HepG2 (cell line): ENCODE results near the gene PPA2. TPM values are rescaled to one million over a fixed set of nuclear protein-coding genes. Genes with fewer than 3 reads are reported as not detected.
A peak's percentile ranks its signal among the peaks of the same experiment; 100 is the strongest.

ENCODE experiments used
- AHDC1 ChIP-seq: sonication (generic); formaldehyde crosslinking; IDR thresholded peaks from 2 replicates; pipeline ENCODE4 v1.5.1; 2020; ENCODE audit warnings: mild to moderate bottlenecking, missing genetic modification reagents, borderline replicate concordance
- BCL6 ChIP-seq: IDR thresholded peaks from 2 replicates; pipeline ENCODE4 v1.6.1; 2016; ENCODE audit warnings: missing genetic modification reagents, missing compliant biosample characterization
- ESRRA ChIP-seq: sonication (generic); formaldehyde crosslinking; IDR thresholded peaks from 2 replicates; pipeline ENCODE4 v1.5.1; 2020; ENCODE audit warnings: mild to moderate bottlenecking, low read depth, missing genetic modification reagents
- FLYWCH1 ChIP-seq: sonication (generic); formaldehyde crosslinking; IDR thresholded peaks from 2 replicates; pipeline ENCODE4 v1.8.1; 2023; ENCODE audit warnings: mild to moderate bottlenecking, missing genetic modification reagents
- FOXO1 ChIP-seq: sonication (generic); formaldehyde crosslinking; IDR thresholded peaks from 2 replicates; pipeline ENCODE4 v1.4.0; 2020; ENCODE audit warnings: missing genetic modification reagents
- HDAC2 ChIP-seq: sonication (generic); formaldehyde crosslinking; IDR thresholded peaks from 2 replicates; pipeline ENCODE4 v1.4.0; 2020; ENCODE audit warnings: missing genetic modification reagents
- PHF21A ChIP-seq: sonication (generic); formaldehyde crosslinking; IDR thresholded peaks from 2 replicates; pipeline ENCODE4 v1.5.0; 2020; ENCODE audit warnings: mild to moderate bottlenecking, missing genetic modification reagents
- SOX13 ChIP-seq, 3 experiments: fragments of 450-650 bp in 1 of 3; sonication (generic) in 1 of 3; formaldehyde crosslinking in 1 of 3; IDR thresholded peaks in 2 of 3; conservative IDR thresholded peaks in 1 of 3; 2 replicates each; pipeline versions ENCODE4 v1.5.0 to v1.6.1; 2016 to 2020; ENCODE audit warnings: antibody characterized with exemption in 1 of 3, mild to moderate bottlenecking in 1 of 3, missing compliant biosample characterization in 1 of 3, missing genetic modification reagents in 1 of 3, moderate library complexity in 1 of 3
- TEAD3 ChIP-seq: optimal IDR thresholded peaks from 2 replicates; pipeline ENCODE3; 2016; ENCODE audit warnings: borderline replicate concordance
- TFAP4 ChIP-seq: sonication (generic); IDR thresholded peaks from 2 replicates; pipeline ENCODE4 v1.6.1; 2016; ENCODE audit warnings: low read depth, borderline replicate concordance
- ZNF614 ChIP-seq: IDR thresholded peaks from 2 replicates; pipeline ENCODE4 v1.6.1; 2018; ENCODE audit warnings: missing biosample characterization, missing genetic modification reagents, inconsistent platforms, borderline replicate concordance
- polyA plus RNA-seq, 8 experiments: library from polyadenylated mRNA; depleted of rRNA in 3 of 8; stranded (reverse) in 7 of 8; unstranded in 1 of 8; fragments of >200 nt; fragmentation: Illumina TruSeq in 4 of 8; extraction: Trizol in 4 of 8; gene quantifications; 2 replicates each; pipeline versions ENCODE4 v1.2.1 to v1.2.3, GENCODE V29; 2011 to 2016; ENCODE audit warnings: low read depth in 4 of 8, missing spikeins in 1 of 8, mixed read lengths in 1 of 8; ENCODE audit not compliant: insufficient read depth in 1 of 8
- total RNA-seq, 5 experiments: library from RNA; depleted of rRNA; stranded (reverse); fragments of >200 nt; fragmentation: Illumina TruSeq; extraction: Trizol; gene quantifications; 2 replicates each; pipeline ENCODE4 v1.2.3, GENCODE V29; 2016; ENCODE audit warnings: low read depth in 1 of 5
- TF ChIP-seq, protein P1 (sequence below): sonication (generic); formaldehyde crosslinking; conservative IDR thresholded peaks from 2 replicates; pipeline ENCODE4 v1.4.0; 2020; ENCODE audit warnings: missing genetic modification reagents
- TF ChIP-seq, protein P2 (sequence below): IDR thresholded peaks from 2 replicates; pipeline ENCODE4 v1.6.1; 2016; ENCODE audit warnings: low read depth
- TF ChIP-seq, protein P3 (sequence below): IDR thresholded peaks from 2 replicates; pipeline ENCODE4 v1.6.1; 2016; ENCODE audit warnings: mild to moderate bottlenecking
- TF ChIP-seq, protein P4 (sequence below): sonication (generic); formaldehyde crosslinking; IDR thresholded peaks from 2 replicates; pipeline ENCODE4 v1.8.1; 2022; ENCODE audit warnings: mild to moderate bottlenecking, missing genetic modification reagents

PPA2 gene
- total and polyA plus RNA-seq, 2 of the 13 experiments (the other 11 are each of a cell fraction or from before 2014, with no cell fraction given) = 44.2 to 70.6 TPM

- TF ChIP-seq, protein P1, sequence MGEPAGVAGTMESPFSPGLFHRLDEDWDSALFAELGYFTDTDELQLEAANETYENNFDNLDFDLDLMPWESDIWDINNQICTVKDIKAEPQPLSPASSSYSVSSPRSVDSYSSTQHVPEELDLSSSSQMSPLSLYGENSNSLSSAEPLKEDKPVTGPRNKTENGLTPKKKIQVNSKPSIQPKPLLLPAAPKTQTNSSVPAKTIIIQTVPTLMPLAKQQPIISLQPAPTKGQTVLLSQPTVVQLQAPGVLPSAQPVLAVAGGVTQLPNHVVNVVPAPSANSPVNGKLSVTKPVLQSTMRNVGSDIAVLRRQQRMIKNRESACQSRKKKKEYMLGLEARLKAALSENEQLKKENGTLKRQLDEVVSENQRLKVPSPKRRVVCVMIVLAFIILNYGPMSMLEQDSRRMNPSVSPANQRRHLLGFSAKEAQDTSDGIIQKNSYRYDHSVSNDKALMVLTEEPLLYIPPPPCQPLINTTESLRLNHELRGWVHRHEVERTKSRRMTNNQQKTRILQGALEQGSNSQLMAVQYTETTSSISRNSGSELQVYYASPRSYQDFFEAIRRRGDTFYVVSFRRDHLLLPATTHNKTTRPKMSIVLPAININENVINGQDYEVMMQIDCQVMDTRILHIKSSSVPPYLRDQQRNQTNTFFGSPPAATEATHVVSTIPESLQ (CRISPR knock-in tag) = no peak
- TF ChIP-seq AHDC1 (CRISPR knock-in tag) = peak; percentile 87; the same call in 1 of the 2 replicates
- TF ChIP-seq, protein P2, sequence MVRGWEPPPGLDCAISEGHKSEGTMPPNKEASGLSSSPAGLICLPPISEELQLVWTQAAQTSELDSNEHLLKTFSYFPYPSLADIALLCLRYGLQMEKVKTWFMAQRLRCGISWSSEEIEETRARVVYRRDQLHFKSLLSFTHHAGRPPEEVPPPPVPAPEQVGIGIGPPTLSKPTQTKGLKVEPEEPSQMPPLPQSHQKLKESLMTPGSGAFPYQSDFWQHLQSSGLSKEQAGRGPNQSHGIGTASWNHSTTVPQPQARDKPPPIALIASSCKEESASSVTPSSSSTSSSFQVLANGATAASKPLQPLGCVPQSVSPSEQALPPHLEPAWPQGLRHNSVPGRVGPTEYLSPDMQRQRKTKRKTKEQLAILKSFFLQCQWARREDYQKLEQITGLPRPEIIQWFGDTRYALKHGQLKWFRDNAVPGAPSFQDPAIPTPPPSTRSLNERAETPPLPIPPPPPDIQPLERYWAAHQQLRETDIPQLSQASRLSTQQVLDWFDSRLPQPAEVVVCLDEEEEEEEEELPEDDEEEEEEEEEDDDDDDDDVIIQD (CRISPR knock-in tag) = peak; percentile 73; the same call in 1 of the 2 replicates
- TF ChIP-seq BCL6 (CRISPR knock-in tag) = peak; percentile 63
- 0 out of 2 replicates have a peak, but pooled peaks have one; percentile 17 for TF ChIP-seq SOX13 (IDR thresholded peaks at IDR 0.05)
- peak in 1 of 2 experiments; percentile 73; a peak in 2 of 4 replicates for TF ChIP-seq SOX13 (CRISPR knock-in tag; conservative IDR thresholded peaks at IDR 0.05 in 1 of 2, IDR thresholded peaks at IDR 0.05 in 1 of 2)
- TF ChIP-seq, protein P3, sequence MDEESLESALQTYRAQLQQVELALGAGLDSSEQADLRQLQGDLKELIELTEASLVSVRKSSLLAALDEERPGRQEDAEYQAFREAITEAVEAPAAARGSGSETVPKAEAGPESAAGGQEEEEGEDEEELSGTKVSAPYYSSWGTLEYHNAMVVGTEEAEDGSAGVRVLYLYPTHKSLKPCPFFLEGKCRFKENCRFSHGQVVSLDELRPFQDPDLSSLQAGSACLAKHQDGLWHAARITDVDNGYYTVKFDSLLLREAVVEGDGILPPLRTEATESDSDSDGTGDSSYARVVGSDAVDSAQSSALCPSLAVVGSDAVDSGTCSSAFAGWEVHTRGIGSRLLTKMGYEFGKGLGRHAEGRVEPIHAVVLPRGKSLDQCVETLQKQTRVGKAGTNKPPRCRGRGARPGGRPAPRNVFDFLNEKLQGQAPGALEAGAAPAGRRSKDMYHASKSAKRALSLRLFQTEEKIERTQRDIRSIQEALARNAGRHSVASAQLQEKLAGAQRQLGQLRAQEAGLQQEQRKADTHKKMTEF = 0 out of 2 replicates have a peak, but pooled peaks have one; percentile 25
- TF ChIP-seq TEAD3 (CRISPR knock-in tag) = peak; percentile 18
- no peak for TF ChIP-seq FLYWCH1 (CRISPR knock-in tag)
- peak; percentile 73 for TF ChIP-seq FOXO1 (CRISPR knock-in tag)
- peak; percentile 90 for TF ChIP-seq TFAP4
- peak; percentile 82 for TF ChIP-seq HDAC2 (CRISPR knock-in tag)
- TF ChIP-seq, protein P4, sequence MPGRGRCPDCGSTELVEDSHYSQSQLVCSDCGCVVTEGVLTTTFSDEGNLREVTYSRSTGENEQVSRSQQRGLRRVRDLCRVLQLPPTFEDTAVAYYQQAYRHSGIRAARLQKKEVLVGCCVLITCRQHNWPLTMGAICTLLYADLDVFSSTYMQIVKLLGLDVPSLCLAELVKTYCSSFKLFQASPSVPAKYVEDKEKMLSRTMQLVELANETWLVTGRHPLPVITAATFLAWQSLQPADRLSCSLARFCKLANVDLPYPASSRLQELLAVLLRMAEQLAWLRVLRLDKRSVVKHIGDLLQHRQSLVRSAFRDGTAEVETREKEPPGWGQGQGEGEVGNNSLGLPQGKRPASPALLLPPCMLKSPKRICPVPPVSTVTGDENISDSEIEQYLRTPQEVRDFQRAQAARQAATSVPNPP (CRISPR knock-in tag) = 0 out of 2 replicates have a peak, but pooled peaks have one; percentile 46
- TF ChIP-seq PHF21A (CRISPR knock-in tag) = peak; percentile 29; the same call in 1 of the 2 replicates
- peak; percentile 71; the same call in 1 of the 2 replicates for TF ChIP-seq ZNF614 (CRISPR knock-in tag)
- peak; percentile 59; the same call in 1 of the 2 replicates for TF ChIP-seq ESRRA (CRISPR knock-in tag)
Measured at GRCh38 chr4:105345358-105345757, 128.5 kb downstream of the PPA2 start (continued).
